Endothelial cell of umbilical vein (primary cell): ENCODE measurements around the gene GJA1.

Experiments used
- JUN ChIP-seq: IDR thresholded peaks from 2 replicates; pipeline ENCODE4 v1.6.1; 2011; ENCODE audit warnings: borderline replicate concordance, low read depth; ENCODE audit not compliant: insufficient read length, insufficient read depth
- POLR2A ChIP-seq: IDR thresholded peaks from 2 replicates; pipeline ENCODE4 v1.6.1; 2012; ENCODE audit warnings: low read depth, mild to moderate bottlenecking, control low read depth, low read length
- POLR2AphosphoS5 ChIP-seq: IDR thresholded peaks from 2 replicates; pipeline ENCODE4 v1.6.1; 2012; ENCODE audit warnings: low read depth, mild to moderate bottlenecking, control low read depth, low read length, moderate library complexity; ENCODE audit not compliant: insufficient read depth
- TF ChIP-seq, protein P1 (sequence below), 2 donors: IDR thresholded peaks; 1 replicate in 1 of 2; 2 replicates in 1 of 2; pipeline ENCODE4 v1.5.1; 2011; ENCODE audit warnings: low read length in 2 of 2, mild to moderate bottlenecking in 2 of 2, moderate library complexity in 2 of 2, control low read depth in 1 of 2, inconsistent platforms in 1 of 2, low read depth in 1 of 2; ENCODE audit not compliant: insufficient read depth in 1 of 2; ENCODE audit errors: extremely low read depth in 1 of 2
- TF ChIP-seq, protein P2 (sequence below): IDR thresholded peaks from 2 replicates; pipeline ENCODE4 v1.6.1; 2011; ENCODE audit not compliant: insufficient read depth, insufficient read length

GRCh38 chr6:121428872-121429756, 6.3 kb upstream of the GJA1 start:
- TF ChIP-seq, protein P1, sequence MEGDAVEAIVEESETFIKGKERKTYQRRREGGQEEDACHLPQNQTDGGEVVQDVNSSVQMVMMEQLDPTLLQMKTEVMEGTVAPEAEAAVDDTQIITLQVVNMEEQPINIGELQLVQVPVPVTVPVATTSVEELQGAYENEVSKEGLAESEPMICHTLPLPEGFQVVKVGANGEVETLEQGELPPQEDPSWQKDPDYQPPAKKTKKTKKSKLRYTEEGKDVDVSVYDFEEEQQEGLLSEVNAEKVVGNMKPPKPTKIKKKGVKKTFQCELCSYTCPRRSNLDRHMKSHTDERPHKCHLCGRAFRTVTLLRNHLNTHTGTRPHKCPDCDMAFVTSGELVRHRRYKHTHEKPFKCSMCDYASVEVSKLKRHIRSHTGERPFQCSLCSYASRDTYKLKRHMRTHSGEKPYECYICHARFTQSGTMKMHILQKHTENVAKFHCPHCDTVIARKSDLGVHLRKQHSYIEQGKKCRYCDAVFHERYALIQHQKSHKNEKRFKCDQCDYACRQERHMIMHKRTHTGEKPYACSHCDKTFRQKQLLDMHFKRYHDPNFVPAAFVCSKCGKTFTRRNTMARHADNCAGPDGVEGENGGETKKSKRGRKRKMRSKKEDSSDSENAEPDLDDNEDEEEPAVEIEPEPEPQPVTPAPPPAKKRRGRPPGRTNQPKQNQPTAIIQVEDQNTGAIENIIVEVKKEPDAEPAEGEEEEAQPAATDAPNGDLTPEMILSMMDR (IDR thresholded peaks at IDR 0.05; ENCODE audit: extremely low read depth in 1 of 2, insufficient read depth in 1 of 2, low read depth in 1 of 2, low read length in 2 of 2), result no peak
- TF ChIP-seq JUN (no peak), POLR2AphosphoS5 (no peak), POLR2A (no peak)
- TF ChIP-seq, protein P2, sequence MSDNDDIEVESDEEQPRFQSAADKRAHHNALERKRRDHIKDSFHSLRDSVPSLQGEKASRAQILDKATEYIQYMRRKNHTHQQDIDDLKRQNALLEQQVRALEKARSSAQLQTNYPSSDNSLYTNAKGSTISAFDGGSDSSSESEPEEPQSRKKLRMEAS, result no peak
